ENCODE data around the gene ARHGEF28. TPM values are rescaled to one million over a fixed set of nuclear protein-coding genes. Genes with fewer than 3 reads are reported as not detected.

Gene ARHGEF28
- total RNA-seq, 2 experiments from 2014 or later, result not detected

DNA sequence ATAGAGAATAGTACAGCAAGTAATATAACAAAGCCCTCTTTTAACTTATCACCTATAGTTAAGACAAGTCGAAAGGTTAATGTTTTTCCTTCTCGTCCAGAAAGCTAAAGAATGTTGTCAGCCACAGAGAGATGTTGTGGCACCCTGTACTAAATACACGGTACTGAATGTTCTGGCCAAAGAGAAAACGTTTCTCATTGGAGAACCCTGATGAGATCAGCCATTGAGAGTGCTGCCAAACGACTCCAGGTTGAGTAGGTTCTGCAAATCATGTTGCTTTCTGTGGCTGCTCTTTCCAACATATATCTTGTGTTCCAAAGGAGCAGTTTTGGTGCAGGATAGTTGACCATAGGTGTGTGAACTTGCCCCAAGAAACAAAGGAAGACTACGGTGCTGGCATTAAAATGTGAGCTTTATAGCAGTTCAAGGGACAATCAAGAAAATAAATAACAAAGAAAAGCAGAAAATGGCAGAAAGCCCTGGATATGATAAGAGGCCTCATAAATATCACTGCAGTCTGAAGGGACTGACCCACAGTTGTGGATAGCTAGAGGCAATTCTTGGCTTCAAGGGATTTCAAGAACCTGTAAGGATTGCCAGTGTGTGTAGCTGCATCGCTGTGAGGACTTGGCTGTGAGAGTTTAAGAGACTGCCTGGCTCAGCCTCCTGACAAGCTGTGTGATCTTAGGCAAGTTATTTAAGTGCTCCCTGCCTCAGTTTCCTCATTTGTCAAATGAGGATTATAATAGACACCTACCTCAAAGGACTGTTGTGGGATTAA lies 102.7 kb downstream of the ARHGEF28 start:
- ChIA-PET POLR2A (interaction anchor here (1.5 kb wide), 1 partner anchor 14 kb away, joined by 3 read pairs; no protein-coding TSS in a partner anchor), CTCF (ENCODE audit: unreplicated experiment) (no interaction called here)
- no peaks in the 10 kb centered on the region for H4K20me1 ChIP-seq (ENCODE audit: insufficient read depth, low read length)
- intact Hi-C loops (cut with micrococcal nuclease; ENCODE audit: unreplicated experiment), result no loop called here
- H2AFZ ChIP-seq (ENCODE audit: low read length), result no peak overlapping the region
- H3K79me2 ChIP-seq (ENCODE audit: insufficient read depth, low read depth, low read length), result no peaks in the 10 kb centered on the region
- TF ChIP-seq EZH2phosphoT487 (IDR thresholded peaks at IDR 0.05; ENCODE audit: borderline replicate concordance, low read depth, low read length), result no peak
- H3K27ac ChIP-seq (ENCODE audit: low read depth, low read length, poor library complexity, severe bottlenecking), result no peak overlapping the region
- no peaks in the 10 kb centered on the region for H3K9me2 ChIP-seq (ENCODE audit: insufficient read depth, low read length)
- H3K4me1 ChIP-seq (ENCODE audit: insufficient read depth, low read length, poor library complexity, severe bottlenecking), result no peaks in the 10 kb centered on the region
- no peaks in the 10 kb centered on the region for H3K9me3 ChIP-seq (ENCODE audit: low read length)
- DNase-seq (ENCODE audit: low spot score), result no peak
- H3K4me2 ChIP-seq (ENCODE audit: low read length), result no peak overlapping the region
- no TSS peak for BruUV-seq (replicated peaks)
- H3K36me3 ChIP-seq (ENCODE audit: insufficient read depth, low read length), result no peaks in the 10 kb centered on the region
- no peak overlapping the region for H3K4me3 ChIP-seq (ENCODE audit: low read depth, low read length, poor library complexity, severe bottlenecking)

DNA sequence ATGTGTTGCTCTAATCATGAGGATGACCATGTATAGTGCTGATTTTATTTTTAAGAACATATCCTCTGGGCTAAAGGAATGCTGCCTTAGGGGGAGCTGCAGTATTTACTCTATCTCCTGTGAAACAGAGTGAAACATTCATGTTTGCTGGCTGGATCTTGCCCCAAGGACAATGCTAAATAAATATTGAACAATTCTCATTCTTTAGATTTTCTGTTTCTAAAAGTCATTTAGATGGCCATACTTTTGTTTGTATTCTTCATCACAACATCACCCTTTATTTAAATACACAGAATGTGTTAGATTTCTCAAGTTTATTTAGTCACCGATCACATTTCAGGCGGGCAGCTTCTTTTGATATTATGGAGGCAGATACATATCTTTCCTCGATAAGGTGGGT lies 103.3 kb downstream of the ARHGEF28 start:
- Histone ChIP-seq H3K27ac (ENCODE audit: low read depth, low read length, poor library complexity, severe bottlenecking) (no peak overlapping the region), H3K9me3 (ENCODE audit: low read length) (no peaks in the 10 kb centered on the region), H3K36me3 (ENCODE audit: insufficient read depth, low read length) (no peaks in the 10 kb centered on the region), H3K4me2 (ENCODE audit: low read length) (no peak overlapping the region), H3K9me2 (ENCODE audit: insufficient read depth, low read length) (no peaks in the 10 kb centered on the region), H3K79me2 (ENCODE audit: insufficient read depth, low read depth, low read length) (no peaks in the 10 kb centered on the region), H2AFZ (ENCODE audit: low read length) (no peak overlapping the region), H4K20me1 (ENCODE audit: insufficient read depth, low read length) (no peaks in the 10 kb centered on the region), H3K4me1 (ENCODE audit: insufficient read depth, low read length, poor library complexity, severe bottlenecking) (no peaks in the 10 kb centered on the region), H3K4me3 (ENCODE audit: low read depth, low read length, poor library complexity, severe bottlenecking) (no peak overlapping the region)
- ChIA-PET POLR2A (interaction anchor here (1.5 kb wide), 1 partner anchor 14 kb away, joined by 3 read pairs; no protein-coding TSS in a partner anchor), CTCF (ENCODE audit: unreplicated experiment) (no interaction called here)
- DNase-seq (ENCODE audit: low spot score), result no peak
- BruUV-seq (replicated peaks), result no TSS peak
- intact Hi-C loops (cut with micrococcal nuclease; ENCODE audit: unreplicated experiment), result no loop called here
- TF ChIP-seq EZH2phosphoT487 (IDR thresholded peaks at IDR 0.05; ENCODE audit: borderline replicate concordance, low read depth, low read length), result no peak
- TF ChIP-seq, protein P1, sequence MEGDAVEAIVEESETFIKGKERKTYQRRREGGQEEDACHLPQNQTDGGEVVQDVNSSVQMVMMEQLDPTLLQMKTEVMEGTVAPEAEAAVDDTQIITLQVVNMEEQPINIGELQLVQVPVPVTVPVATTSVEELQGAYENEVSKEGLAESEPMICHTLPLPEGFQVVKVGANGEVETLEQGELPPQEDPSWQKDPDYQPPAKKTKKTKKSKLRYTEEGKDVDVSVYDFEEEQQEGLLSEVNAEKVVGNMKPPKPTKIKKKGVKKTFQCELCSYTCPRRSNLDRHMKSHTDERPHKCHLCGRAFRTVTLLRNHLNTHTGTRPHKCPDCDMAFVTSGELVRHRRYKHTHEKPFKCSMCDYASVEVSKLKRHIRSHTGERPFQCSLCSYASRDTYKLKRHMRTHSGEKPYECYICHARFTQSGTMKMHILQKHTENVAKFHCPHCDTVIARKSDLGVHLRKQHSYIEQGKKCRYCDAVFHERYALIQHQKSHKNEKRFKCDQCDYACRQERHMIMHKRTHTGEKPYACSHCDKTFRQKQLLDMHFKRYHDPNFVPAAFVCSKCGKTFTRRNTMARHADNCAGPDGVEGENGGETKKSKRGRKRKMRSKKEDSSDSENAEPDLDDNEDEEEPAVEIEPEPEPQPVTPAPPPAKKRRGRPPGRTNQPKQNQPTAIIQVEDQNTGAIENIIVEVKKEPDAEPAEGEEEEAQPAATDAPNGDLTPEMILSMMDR (conservative IDR thresholded peaks at IDR 0.05; ENCODE audit: low read length), result no peak

DNA sequence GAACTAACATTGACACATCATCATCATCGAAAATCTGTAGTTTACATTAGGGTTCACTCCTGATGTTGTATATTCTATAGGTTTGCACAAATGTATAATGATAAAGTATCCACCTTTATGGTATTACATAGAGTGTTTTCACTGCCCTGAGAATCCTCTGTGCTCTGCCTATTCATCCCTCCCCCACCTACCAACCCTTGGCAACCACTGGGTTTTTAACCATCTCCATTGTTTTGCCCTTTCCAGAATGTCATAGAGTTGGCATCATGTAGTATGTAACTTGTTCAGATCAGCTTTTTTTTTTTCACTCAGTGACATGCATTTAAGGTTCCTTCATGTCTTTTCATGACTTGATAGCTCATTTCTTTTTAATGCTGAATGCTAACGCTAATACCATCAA lies 106.0 kb downstream of the ARHGEF28 start:
- Histone ChIP-seq H2AFZ (ENCODE audit: low read length) (no peak overlapping the region), H3K4me2 (ENCODE audit: low read length) (no peak overlapping the region), H3K9me2 (ENCODE audit: insufficient read depth, low read length) (no peaks in the 10 kb centered on the region), H3K9me3 (ENCODE audit: low read length) (no peaks in the 10 kb centered on the region), H4K20me1 (ENCODE audit: insufficient read depth, low read length) (no peaks in the 10 kb centered on the region), H3K27ac (ENCODE audit: low read depth, low read length, poor library complexity, severe bottlenecking) (no peak overlapping the region), H3K79me2 (ENCODE audit: insufficient read depth, low read depth, low read length) (no peaks in the 10 kb centered on the region), H3K4me3 (ENCODE audit: low read depth, low read length, poor library complexity, severe bottlenecking) (no peak overlapping the region), H3K36me3 (ENCODE audit: insufficient read depth, low read length) (no peaks in the 10 kb centered on the region), H3K4me1 (ENCODE audit: insufficient read depth, low read length, poor library complexity, severe bottlenecking) (no peaks in the 10 kb centered on the region)
- no TSS peak for BruUV-seq (replicated peaks)
- DNase-seq (ENCODE audit: low spot score), result no peak
- no peak for TF ChIP-seq EZH2phosphoT487 (IDR thresholded peaks at IDR 0.05; ENCODE audit: borderline replicate concordance, low read depth, low read length)
- TF ChIP-seq, protein P1 (conservative IDR thresholded peaks at IDR 0.05; ENCODE audit: low read length), result no peak
- CTCF ChIA-PET (ENCODE audit: unreplicated experiment), result no interaction called here
- POLR2A ChIA-PET, result interaction anchor here (1.1 to 1.4 kb wide), 2 partner anchors 20 to 28 kb away, joined by 3 to 4 read pairs; no protein-coding TSS in a partner anchor
- intact Hi-C loops (cut with micrococcal nuclease; ENCODE audit: unreplicated experiment), result no loop called here

All from OCI-LY7 (cell line).